ENCODE results near the gene TGOLN2. TPM values are rescaled to one million over a fixed set of nuclear protein-coding genes. Genes with fewer than 3 reads are reported as not detected.

Gene TGOLN2
- total and polyA plus RNA-seq, 4 donors = 56.7 to 114 (median 67.5) TPM

GRCh38 chr2:85269959-85270358 lies 57.8 kb downstream of the TGOLN2 start:
- Histone ChIP-seq H3K27ac (ENCODE audit: low read depth in 1 of 2, low read length in 2 of 2) (peak overlapping the region; percentile 41 to 54), H3K4me3 (ENCODE audit: low read depth in 1 of 3, low read length in 3 of 3) (no peak overlapping the region), H3K9me3 (ENCODE audit: control insufficient read depth in 4 of 4, low read length in 3 of 4) (no peaks in the 10 kb centered on the region), H3K27me3 (ENCODE audit: control insufficient read depth in 4 of 4, insufficient read depth in 4 of 4, low read length in 3 of 4) (no peaks in the 10 kb centered on the region), H3K4me1 (ENCODE audit: control insufficient read depth in 4 of 4, insufficient read depth in 4 of 4, low read length in 3 of 4) (peaks cover 7 to 22% (median 14%) of the 10 kb centered on the region in 4 donors), H3K36me3 (ENCODE audit: control insufficient read depth in 4 of 4, insufficient read depth in 3 of 4, low read depth in 1 of 4, low read length in 3 of 4) (no peaks in the 10 kb centered on the region), H3K9ac (ENCODE audit: low read depth in 1 of 2, low read length in 2 of 2) (no peak overlapping the region)
- TF ChIP-seq ATF3 (IDR thresholded peaks at IDR 0.05) = no peak
- TF ChIP-seq FOXA2 (IDR thresholded peaks at IDR 0.05) = no peak
- TF ChIP-seq ZBTB33 (IDR thresholded peaks at IDR 0.05) = no peak
- peak; percentile 16 to 29 for TF ChIP-seq EGR1 (IDR thresholded peaks at IDR 0.05; ENCODE audit: low read depth in 2 of 2)
- TF ChIP-seq HNF4G (IDR thresholded peaks at IDR 0.05) = peak; percentile 46
- TF ChIP-seq HNF4A (conservative IDR thresholded peaks at IDR 0.05) = peak; percentile 81 to 86
- peak in 1 of 2 donors; percentile 57 for TF ChIP-seq RAD21 (IDR thresholded peaks at IDR 0.05)
- peak; percentile 31 to 52 for TF ChIP-seq RXRA (IDR thresholded peaks at IDR 0.05)
- TF ChIP-seq YY1 (IDR thresholded peaks at IDR 0.05) = peak; percentile 30
- TF ChIP-seq FOXA1 (IDR thresholded peaks at IDR 0.05) = no peak
- TF ChIP-seq JUND (IDR thresholded peaks at IDR 0.05) = no peak
- no peak for TF ChIP-seq TAF1 (conservative IDR thresholded peaks at IDR 0.05)
- TF ChIP-seq MAX (IDR thresholded peaks at IDR 0.05) = peak; percentile 49
- no peak for TF ChIP-seq CTCF (IDR thresholded peaks at IDR 0.05; ENCODE audit: low read depth, low read length, missing input control)
- peak; percentile 60 for TF ChIP-seq NR2F2 (IDR thresholded peaks at IDR 0.05)
- TF ChIP-seq REST (IDR thresholded peaks at IDR 0.05) = peak; percentile 39
- TF ChIP-seq SP1 (IDR thresholded peaks at IDR 0.05) = peak; percentile 50
- TF ChIP-seq GABPA (IDR thresholded peaks at IDR 0.05 in 1 of 2, conservative IDR thresholded peaks at IDR 0.05 in 1 of 2) = peak in 1 of 2 donors; percentile 51
- DNase-seq (ENCODE audit: low spot score) = no peak
- 12% methylated on average over 6 of the region's 6 CpGs for WGBS

Small RNA genes within 50 kb of the gene (small RNA-seq; reads per million reads assigned to genes)
- gene AC062037.1 = not detected
- not detected for gene RF00019
- gene RN7SL113P = not detected

Other genes starting within 250 kb of the TGOLN2 start
- gene TCF7L1, start 194.6 kb downstream of the TGOLN2 start, total RNA-seq = 1 to 10 TPM; 1.6 to 3.6 TPM
- gene TCF7L1, start 194.6 kb downstream of the TGOLN2 start, polyA plus RNA-seq = 1 to 10 TPM; 6.0 TPM
- gene RETSAT, start 26.5 kb upstream of the TGOLN2 start, total RNA-seq = 100 to 1,000 TPM in 1 of 2 donors, 10 to 100 TPM in 1; 58.5 to 101 TPM
- 10 to 100 TPM; 22.8 to 82.9 TPM for gene RETSAT, start 26.5 kb upstream of the TGOLN2 start, polyA plus RNA-seq
- gene ELMOD3, start 26.8 kb upstream of the TGOLN2 start, total RNA-seq = 10 to 100 TPM in 1 of 2 donors, 1 to 10 TPM in 1; 5.5 to 15.8 TPM
- gene ELMOD3, start 26.8 kb upstream of the TGOLN2 start, polyA plus RNA-seq = 1 to 10 TPM; 6.3 to 9.7 TPM
- 10 to 100 TPM in 1 of 2 donors, 1 to 10 TPM in 1; 4.1 to 19.3 TPM for gene CAPG, start 82.4 kb upstream of the TGOLN2 start, total RNA-seq
- gene CAPG, start 82.4 kb upstream of the TGOLN2 start, polyA plus RNA-seq = 1 to 10 TPM; 2.7 to 6.3 TPM
- under 1 TPM in 1 of 2 donors, not detected in 1; 0.92 TPM for gene SH2D6, start 90.7 kb upstream of the TGOLN2 start, total RNA-seq
- gene SH2D6, start 90.7 kb upstream of the TGOLN2 start, polyA plus RNA-seq = under 1 TPM; 0.28 to 0.39 TPM
- gene MAT2A, start 211.2 kb upstream of the TGOLN2 start, total RNA-seq = 100 to 1,000 TPM in 1 of 2 donors, 10 to 100 TPM in 1; 60.5 to 104 TPM
- 10 to 100 TPM; 48.3 to 99.3 TPM for gene MAT2A, start 211.2 kb upstream of the TGOLN2 start, polyA plus RNA-seq
- gene GGCX, start 233.5 kb upstream of the TGOLN2 start, total RNA-seq = 100 to 1,000 TPM in 1 of 2 donors, 10 to 100 TPM in 1; 77.5 to 189 TPM
- 100 to 1,000 TPM in 1 of 2 donors, 10 to 100 TPM in 1; 67.3 to 103 TPM for gene GGCX, start 233.5 kb upstream of the TGOLN2 start, polyA plus RNA-seq
- 10 to 100 TPM; 29.2 to 50.8 TPM for gene VAMP8, start 249.6 kb upstream of the TGOLN2 start, total RNA-seq
- gene VAMP8, start 249.6 kb upstream of the TGOLN2 start, polyA plus RNA-seq = 100 to 1,000 TPM; 108 to 140 TPM